Ureter (tissue), 1 donor: Measurements from ENCODE around the gene TSEN54. TPM values are rescaled to one million over a fixed set of nuclear protein-coding genes. Genes with fewer than 3 reads are reported as not detected.

Source experiments
- DNase-seq: peaks from one replicate; pipeline ENCODE4 v3.0.0-alpha.2; 2020; ENCODE audit warnings: low spot score
- total RNA-seq: library from RNA; stranded (reverse); gene quantifications from one replicate; pipeline ENCODE4 v1.2.4, GENCODE V29; 2023
- donor health status: DM: yes; HTN: yes; CAD: no.

The TSEN54 gene
- total RNA-seq, 1 donor from 2014 or later, result 25.1 TPM

- no peak for DNase-seq
These were observed 47.9 kb downstream of the TSEN54 start for GRCh38 chr17:75564195-75564594.

GRCh38 chr17:75565066-75565465, 48.7 kb downstream of the TSEN54 start:
- no peak for DNase-seq

- DNase-seq, result no peak
These were observed 49.3 kb downstream of the TSEN54 start for GRCh38 chr17:75565618-75566017.

- DNase-seq, result no peak
These were observed 50.1 kb downstream of the TSEN54 start for GRCh38 chr17:75566416-75566815.

GRCh38 chr17:75566834-75567233, 50.5 kb downstream of the TSEN54 start:
- DNase-seq, result no peak

GRCh38 chr17:75568412-75569255, 52.3 kb downstream of the TSEN54 start:
- DNase-seq, result no peak

- DNase-seq, result no peak
These were observed 53.8 kb downstream of the TSEN54 start for GRCh38 chr17:75570034-75570676.

GRCh38 chr17:75570772-75571171, 54.4 kb downstream of the TSEN54 start:
- no peak for DNase-seq

GRCh38 chr17:75571197-75571884, 55.0 kb downstream of the TSEN54 start:
- no peak for DNase-seq

- DNase-seq, result no peak
These were observed 55.5 kb downstream of the TSEN54 start for GRCh38 chr17:75571885-75572215.

- DNase-seq, result no peak
These were observed 56.6 kb downstream of the TSEN54 start for GRCh38 chr17:75572713-75573539.

GRCh38 chr17:75573540-75573957, 57.2 kb downstream of the TSEN54 start:
- DNase-seq, result no peak

- DNase-seq, result no peak
These were observed 57.7 kb downstream of the TSEN54 start for GRCh38 chr17:75573994-75574393.

Other genes with a start within 250 kb of the TSEN54 start
- 19.9 TPM for gene MIF4GD, start 245.3 kb upstream of the TSEN54 start, total RNA-seq
- 8.8 TPM for gene SLC25A19, start 227.1 kb upstream of the TSEN54 start, total RNA-seq
- 79.0 TPM for gene GRB2, start 110.8 kb upstream of the TSEN54 start, total RNA-seq
- gene TMEM94, start 59.9 kb upstream of the TSEN54 start, total RNA-seq, result 73.2 TPM
- gene CASKIN2, start 991 bp upstream of the TSEN54 start, total RNA-seq, result 60.8 TPM
- 94.0 TPM for gene LLGL2, start 9.2 kb downstream of the TSEN54 start, total RNA-seq
- gene MYO15B, start 71.3 kb downstream of the TSEN54 start, total RNA-seq, result 267 TPM
- gene SMIM5, start 116.9 kb downstream of the TSEN54 start, total RNA-seq, result 9.5 TPM
- 91.1 TPM for gene RECQL5, start 150.6 kb downstream of the TSEN54 start, total RNA-seq
- 106 TPM for gene SAP30BP, start 150.8 kb downstream of the TSEN54 start, total RNA-seq
- 303 TPM for gene ITGB4, start 204.9 kb downstream of the TSEN54 start, total RNA-seq
- 24.2 TPM for gene GALK1, start 248.7 kb downstream of the TSEN54 start, total RNA-seq